Muscle layer of colon (tissue), 2 donors: ENCODE data around the gene BTN2A1.

Experiments used
- H3K27ac ChIP-seq: one replicate; pipeline ENCODE4 v1.7.0; 2013; ENCODE audit warnings: low read depth, mild to moderate bottlenecking, low read length, moderate library complexity
- H3K27me3 ChIP-seq, 2 donors: one replicate each; pipeline ENCODE4 v1.7.0; 2013; ENCODE audit warnings: low read length in 2 of 2, mild to moderate bottlenecking in 2 of 2; ENCODE audit not compliant: insufficient read depth in 2 of 2, control insufficient read depth in 1 of 2
- H3K36me3 ChIP-seq: one replicate; pipeline ENCODE4 v1.7.0; 2013; ENCODE audit warnings: mild to moderate bottlenecking, low read length; ENCODE audit not compliant: insufficient read depth
- H3K4me1 ChIP-seq: one replicate; pipeline ENCODE4 v1.7.0; 2013; ENCODE audit warnings: mild to moderate bottlenecking, low read length; ENCODE audit not compliant: insufficient read depth
- H3K4me3 ChIP-seq, 2 donors: one replicate each; pipeline ENCODE4 v1.7.0; 2013; ENCODE audit warnings: low read length in 2 of 2, low read depth in 1 of 2, mild to moderate bottlenecking in 1 of 2, moderate library complexity in 1 of 2
- H3K9ac ChIP-seq: one replicate; pipeline ENCODE4 v1.7.0; 2013; ENCODE audit warnings: low read length
- H3K9me3 ChIP-seq: one replicate; pipeline ENCODE4 v1.7.0; 2013; ENCODE audit warnings: mild to moderate bottlenecking, low read length
- donor health status: abdominal sarcoma.
- donor health status: Adenocarcinoma of cecum.

The BTN2A1 gene

DNA sequence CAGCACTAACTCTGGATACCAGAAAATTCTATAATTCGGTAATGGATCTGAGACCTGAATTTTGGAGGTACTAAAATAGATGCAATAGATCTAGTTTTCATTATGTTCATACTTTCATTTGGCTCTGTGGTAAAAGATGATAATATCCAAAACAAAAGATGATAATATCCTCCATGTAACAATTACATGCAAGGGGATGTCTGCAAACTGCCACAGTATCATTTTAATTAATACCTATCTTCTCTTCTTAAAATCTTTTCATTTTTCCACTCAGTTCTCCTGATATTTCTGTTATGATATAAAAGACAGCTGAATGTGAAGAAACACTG, 15.6 kb downstream of the BTN2A1 start:
- Histone ChIP-seq H3K4me1 (peaks cover 11% of the 10 kb centered on the region), H3K27me3 (no peaks in the 10 kb centered on the region), H3K9me3 (no peaks in the 10 kb centered on the region), H3K4me3 (peak overlapping the region; percentile 35 to 57), H3K27ac (peak overlapping the region; percentile 97), H3K36me3 (peaks cover 8% of the 10 kb centered on the region), H3K9ac (peak overlapping the region; percentile 78)

DNA sequence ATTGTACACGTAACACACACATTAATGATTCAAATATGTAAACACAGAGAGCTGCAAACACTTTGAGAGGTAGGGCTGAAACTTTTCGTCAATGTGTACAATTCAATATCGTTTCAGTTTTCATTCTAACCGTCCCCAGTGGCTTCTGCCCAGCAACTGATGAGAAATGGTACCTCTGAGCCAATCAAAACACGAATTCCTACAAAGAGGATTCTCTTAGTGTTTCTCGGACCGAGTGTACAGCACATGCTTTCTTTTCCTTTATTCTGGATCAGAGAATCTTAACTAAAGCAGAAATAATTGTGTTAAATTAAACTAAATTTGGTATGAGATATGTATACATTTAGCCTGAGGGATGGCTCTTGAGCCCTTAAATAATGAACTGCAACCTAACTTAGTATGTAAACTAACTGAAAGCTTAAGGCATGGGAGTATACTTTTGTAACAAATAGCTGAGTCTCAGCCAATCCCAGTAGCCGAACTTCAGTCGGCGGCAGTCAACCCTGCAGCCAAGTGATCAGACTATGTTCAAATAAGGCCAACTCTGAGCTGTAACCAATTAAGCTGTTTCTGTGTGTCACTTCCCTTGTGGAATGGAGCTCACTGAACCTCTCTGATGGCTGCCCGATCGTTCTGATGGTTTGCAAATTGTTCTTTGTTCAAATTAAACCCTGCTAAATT, 16.1 kb downstream of the BTN2A1 start:
- H3K9ac ChIP-seq: peak overlapping the region; percentile 78
- peaks cover 3% of the 10 kb centered on the region for H3K36me3 ChIP-seq
- no peaks in the 10 kb centered on the region for H3K9me3 ChIP-seq
- peak overlapping the region; percentile 35 to 57 for H3K4me3 ChIP-seq
- H3K27ac ChIP-seq: peak overlapping the region; percentile 97
- no peaks in the 10 kb centered on the region for H3K27me3 ChIP-seq
- peaks cover 11% of the 10 kb centered on the region for H3K4me1 ChIP-seq

DNA sequence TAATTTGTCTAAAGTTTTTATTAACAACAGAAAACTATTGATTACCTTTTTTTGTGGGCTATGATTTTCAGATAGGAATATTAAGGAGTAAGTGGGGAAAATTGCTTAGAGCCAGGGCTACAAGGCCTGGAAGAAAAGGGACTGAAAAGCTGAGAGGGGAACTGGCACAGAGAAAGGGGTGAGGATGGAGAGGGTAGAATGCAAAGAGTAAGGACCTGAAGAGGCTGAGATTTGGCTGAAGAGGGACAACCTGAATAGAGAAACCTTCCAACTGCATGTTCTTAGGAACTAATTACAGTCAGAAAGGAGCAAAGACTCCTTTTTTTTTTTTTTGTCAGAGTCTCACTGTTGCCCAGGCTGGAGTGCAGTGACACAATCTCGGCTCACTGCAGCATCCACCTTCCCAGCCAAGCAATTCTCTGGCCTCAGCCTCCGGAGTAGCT, 16.7 kb downstream of the BTN2A1 start:
- Histone ChIP-seq H3K4me1 (peaks cover 11% of the 10 kb centered on the region), H3K4me3 (peak overlapping the region; percentile 34 to 57), H3K36me3 (no peaks in the 10 kb centered on the region), H3K27ac (peak overlapping the region; percentile 97), H3K9ac (peak overlapping the region; percentile 78), H3K9me3 (no peaks in the 10 kb centered on the region), H3K27me3 (no peaks in the 10 kb centered on the region)

DNA sequence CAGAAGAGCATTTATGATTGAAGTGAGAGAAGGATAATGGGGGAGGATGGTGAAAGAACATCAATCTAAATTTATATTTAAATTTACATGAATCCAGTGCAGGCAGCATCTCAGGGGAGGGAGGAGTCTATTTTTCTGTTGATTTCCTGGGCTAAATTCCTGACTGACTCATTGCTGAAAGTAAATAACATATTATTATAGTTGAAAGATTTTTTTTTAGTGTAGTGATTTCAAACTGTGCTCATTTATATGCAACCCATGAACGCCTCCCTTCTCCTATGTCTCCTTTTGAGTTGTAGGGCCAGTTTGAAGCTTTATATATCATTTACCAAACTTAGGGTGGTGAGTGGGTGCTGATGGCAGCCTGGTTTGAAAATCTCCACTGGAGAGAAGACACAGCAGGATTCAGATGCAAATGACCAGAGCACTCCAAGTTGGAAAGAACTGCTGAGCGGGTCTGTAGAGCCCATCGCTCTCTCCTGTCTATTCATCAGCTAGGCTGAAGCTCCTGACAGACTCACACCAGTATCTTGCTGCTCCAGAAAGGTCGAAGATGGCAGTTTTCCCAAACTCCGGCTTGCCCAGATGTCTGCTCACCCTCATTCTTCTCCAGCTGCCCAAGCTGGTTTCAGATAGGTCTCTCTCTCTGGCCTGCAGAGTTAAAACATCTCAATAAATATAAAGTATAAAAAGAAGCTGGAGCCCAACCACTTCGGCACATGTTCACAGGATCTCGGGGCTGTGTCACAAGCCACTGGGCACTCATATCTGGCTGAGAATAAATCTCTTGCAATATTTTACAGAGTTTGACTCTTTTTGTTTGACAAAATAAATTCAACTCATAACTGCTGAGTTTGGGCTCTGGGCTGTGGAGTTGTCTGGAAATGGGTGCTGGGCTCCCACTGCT, 18.3 kb downstream of the BTN2A1 start:
- H3K9ac ChIP-seq: no peak overlapping the region
- peaks cover 11% of the 10 kb centered on the region for H3K4me1 ChIP-seq
- H3K36me3 ChIP-seq: no peaks in the 10 kb centered on the region
- no peaks in the 10 kb centered on the region for H3K9me3 ChIP-seq
- H3K27ac ChIP-seq: peak overlapping the region; percentile 21
- H3K4me3 ChIP-seq: no peak overlapping the region
- H3K27me3 ChIP-seq: no peaks in the 10 kb centered on the region

DNA sequence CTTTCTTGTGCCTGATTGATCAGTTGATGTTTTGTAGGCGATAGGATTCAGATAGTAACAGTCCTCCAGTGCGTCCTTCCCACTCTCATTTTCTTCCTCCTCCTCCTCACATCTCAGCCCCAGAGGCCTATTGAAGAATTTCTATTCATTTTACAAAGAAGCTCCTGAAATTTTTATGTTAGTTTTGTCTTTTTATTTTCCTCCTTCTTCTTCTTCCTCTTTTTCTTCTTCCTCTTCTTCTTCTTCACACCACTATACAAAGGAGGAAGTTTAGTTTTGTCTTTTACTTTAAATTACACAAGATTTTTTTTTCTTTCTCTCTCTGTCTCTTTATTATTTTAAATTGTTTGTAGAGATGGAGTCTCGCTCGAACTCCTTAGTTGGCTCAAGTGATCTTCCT, 19.1 kb downstream of the BTN2A1 start:
- no peaks in the 10 kb centered on the region for H3K27me3 ChIP-seq
- H3K4me1 ChIP-seq: peaks cover 11% of the 10 kb centered on the region
- no peaks in the 10 kb centered on the region for H3K36me3 ChIP-seq
- no peak overlapping the region for H3K9ac ChIP-seq
- H3K9me3 ChIP-seq: no peaks in the 10 kb centered on the region
- H3K27ac ChIP-seq: peak overlapping the region; percentile 25
- H3K4me3 ChIP-seq: no peak overlapping the region

DNA sequence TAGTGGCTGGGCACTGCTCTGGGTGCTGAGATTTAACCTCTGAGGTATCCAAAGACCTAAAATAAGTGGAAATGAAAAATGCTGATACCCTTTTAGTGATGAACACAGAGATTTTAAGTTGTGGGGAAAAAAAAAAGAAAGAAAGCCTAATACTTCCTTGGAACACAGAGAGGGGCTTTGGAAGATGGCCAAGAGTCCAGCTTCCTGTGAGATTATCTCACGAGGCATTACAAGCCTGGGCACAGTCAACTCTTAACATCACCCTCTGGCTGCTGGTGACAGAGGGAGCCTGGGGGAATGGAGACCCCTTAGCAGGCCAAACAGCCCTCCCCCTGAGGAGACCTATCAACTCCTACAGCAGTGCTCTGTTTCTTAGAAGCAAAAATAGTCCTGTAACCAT, 19.7 kb downstream of the BTN2A1 start:
- Histone ChIP-seq H3K36me3 (no peaks in the 10 kb centered on the region), H3K27me3 (no peaks in the 10 kb centered on the region), H3K4me3 (no peak overlapping the region), H3K4me1 (peaks cover 11% of the 10 kb centered on the region), H3K9me3 (no peaks in the 10 kb centered on the region), H3K27ac (no peak overlapping the region), H3K9ac (no peak overlapping the region)

DNA sequence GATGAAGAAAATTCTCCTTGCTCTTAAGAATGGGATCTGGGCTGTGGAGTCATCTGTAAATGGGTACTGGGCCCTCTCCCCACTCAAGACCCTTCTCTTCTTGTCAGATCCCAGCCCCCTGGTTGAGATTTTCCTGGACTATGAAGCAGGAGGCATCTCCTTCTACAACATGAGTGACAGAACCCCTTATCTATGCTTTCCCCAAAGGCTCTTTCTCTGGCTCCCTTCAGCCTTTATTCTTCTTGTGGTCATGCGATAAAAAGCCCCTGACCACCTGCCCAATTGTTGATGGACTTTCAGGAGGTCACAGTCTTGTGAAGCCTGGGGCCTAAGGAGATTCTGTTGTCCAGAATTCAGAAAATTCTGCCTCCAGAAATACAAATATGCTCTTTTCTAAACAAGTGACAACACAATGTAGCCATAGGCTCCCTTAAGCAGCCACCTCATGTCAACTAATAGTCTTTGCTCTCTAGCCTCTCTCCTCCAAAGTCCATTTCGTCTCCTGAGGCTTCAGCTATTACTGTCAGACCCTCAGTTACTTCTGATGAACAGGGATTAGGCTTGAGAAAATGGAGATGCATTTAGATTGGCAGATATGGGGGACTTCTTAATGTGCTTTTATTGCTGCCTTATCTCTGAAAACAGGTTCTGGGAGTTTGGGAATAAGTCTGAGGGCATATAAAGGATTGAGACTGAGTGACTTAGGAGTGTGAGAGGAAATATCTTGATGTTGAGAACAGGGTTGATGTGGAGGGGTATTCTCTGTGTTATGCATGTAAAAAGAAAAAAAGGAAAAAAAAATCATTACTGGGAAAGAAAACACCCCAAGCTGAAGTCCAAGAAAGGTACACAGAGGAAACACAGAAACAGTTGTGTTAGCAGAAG, 20.6 kb downstream of the BTN2A1 start:
- Histone ChIP-seq H3K4me1 (peaks cover 11% of the 10 kb centered on the region), H3K36me3 (no peaks in the 10 kb centered on the region), H3K4me3 (no peak overlapping the region), H3K9ac (no peak overlapping the region), H3K27me3 (no peaks in the 10 kb centered on the region), H3K27ac (no peak overlapping the region), H3K9me3 (no peaks in the 10 kb centered on the region)

DNA sequence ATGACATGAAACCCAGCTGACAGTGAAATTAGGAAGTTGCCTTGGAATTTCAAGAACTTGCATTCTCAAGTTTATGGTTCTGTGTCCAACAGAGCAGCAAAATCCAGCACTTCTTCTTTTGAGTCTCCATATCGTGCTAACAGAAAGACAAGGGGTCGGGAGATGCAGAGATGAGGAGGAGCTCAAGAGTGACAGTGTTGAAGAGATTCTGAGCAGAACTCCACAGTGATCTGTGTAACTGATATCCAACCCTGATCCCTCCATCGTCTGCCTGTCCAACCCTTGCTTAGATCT, 21.2 kb downstream of the BTN2A1 start:
- Histone ChIP-seq H3K9ac (no peak overlapping the region), H3K4me1 (peaks cover 11% of the 10 kb centered on the region), H3K27ac (no peak overlapping the region), H3K36me3 (no peaks in the 10 kb centered on the region), H3K27me3 (no peaks in the 10 kb centered on the region), H3K4me3 (no peak overlapping the region), H3K9me3 (no peaks in the 10 kb centered on the region)

DNA sequence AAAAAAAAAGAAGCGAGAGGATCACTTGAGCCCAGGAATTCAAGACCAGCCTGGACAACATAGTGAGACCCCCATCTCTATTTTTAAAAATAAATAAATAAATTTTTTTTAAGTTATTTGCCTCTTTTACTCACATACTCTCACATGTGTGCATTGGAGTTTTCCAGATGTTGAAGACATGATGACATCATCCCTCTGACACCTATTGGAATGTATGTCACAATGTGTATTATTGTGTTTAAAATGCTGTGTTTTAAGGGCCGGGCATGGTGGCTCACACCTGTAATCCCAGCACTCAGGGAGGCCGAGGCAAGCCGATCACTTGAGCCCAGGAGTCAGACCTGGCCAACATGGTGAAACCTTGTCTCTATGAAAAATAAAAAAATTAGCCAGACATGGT, 24.6 kb downstream of the BTN2A1 start:
- no peak overlapping the region for H3K27ac ChIP-seq
- H3K27me3 ChIP-seq: no peaks in the 10 kb centered on the region
- H3K4me1 ChIP-seq: no peaks in the 10 kb centered on the region
- H3K36me3 ChIP-seq: no peaks in the 10 kb centered on the region
- H3K9ac ChIP-seq: no peak overlapping the region
- H3K9me3 ChIP-seq: no peaks in the 10 kb centered on the region
- H3K4me3 ChIP-seq: no peak overlapping the region

DNA sequence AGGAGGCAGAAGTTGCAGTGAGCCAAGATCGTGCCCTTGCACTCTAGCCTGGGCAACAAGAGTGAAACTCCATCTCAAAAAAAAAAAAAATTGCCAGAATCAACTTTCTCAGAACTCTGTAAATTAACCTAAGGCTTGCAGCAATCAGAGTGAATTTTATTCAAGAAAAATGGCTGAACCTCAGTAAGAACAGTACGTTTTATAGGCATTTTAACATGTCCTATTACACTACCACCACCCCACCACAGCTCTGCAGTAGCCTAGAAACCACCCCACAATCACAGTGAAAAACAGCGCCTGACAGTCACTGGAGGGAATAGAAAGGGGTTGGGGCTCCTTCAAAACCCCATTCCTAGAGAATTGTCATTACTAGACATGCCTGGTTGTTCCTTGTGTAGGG, 26.0 kb downstream of the BTN2A1 start:
- Histone ChIP-seq H3K36me3 (no peaks in the 10 kb centered on the region), H3K27me3 (no peaks in the 10 kb centered on the region), H3K27ac (no peak overlapping the region), H3K4me3 (no peak overlapping the region), H3K4me1 (no peaks in the 10 kb centered on the region), H3K9ac (no peak overlapping the region), H3K9me3 (no peaks in the 10 kb centered on the region)

DNA sequence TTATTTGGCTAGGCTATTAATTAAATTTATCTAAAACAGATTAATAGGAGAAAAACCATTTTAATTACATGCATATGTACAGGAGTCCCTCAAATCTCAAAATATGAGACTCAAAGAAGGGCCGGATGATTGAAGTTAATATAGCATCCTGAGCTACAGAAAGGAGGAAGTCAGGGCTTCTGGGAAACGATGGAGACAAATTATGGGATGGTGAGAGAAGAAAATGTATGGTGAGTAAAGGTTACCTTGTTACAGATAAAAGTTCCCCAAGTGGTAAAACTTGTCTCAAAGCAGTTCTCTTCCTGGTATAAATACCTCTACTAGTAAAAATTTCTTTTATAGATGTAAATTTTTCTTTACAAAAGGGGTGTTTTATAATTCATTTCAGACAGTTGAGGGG, 26.4 kb downstream of the BTN2A1 start:
- no peaks in the 10 kb centered on the region for H3K27me3 ChIP-seq
- no peaks in the 10 kb centered on the region for H3K4me1 ChIP-seq
- H3K4me3 ChIP-seq: no peak overlapping the region
- no peak overlapping the region for H3K27ac ChIP-seq
- no peak overlapping the region for H3K9ac ChIP-seq
- H3K9me3 ChIP-seq: no peaks in the 10 kb centered on the region
- H3K36me3 ChIP-seq: no peaks in the 10 kb centered on the region
